NCI-H345 (cell line): ENCODE results near the gene LPAR6.

ENCODE experiments used
- DNase-seq: peaks from one replicate; lab custom pipeline; 2025; lab: John Stamatoyannopoulos, UW

LPAR6 gene

DNA sequence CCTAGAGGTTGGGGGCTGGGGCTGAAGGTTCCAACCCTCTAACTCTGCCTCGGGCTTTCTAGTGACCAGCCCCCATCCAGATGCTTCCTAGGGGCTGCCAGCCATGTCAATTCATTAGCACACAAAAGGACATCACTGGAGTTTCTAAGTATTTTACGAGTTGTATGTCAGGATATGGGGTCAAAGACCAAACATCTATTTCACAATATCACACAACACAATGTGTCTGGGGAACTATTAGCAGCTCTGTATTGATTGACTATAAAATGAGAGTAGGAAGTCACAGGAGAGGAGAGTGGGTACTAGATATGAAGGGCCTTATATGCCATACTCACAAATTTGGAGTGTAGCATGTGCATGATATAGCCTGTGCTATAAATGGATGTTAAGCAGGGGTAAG, 42.1 kb downstream of the LPAR6 start:
- no peak for DNase-seq

DNA sequence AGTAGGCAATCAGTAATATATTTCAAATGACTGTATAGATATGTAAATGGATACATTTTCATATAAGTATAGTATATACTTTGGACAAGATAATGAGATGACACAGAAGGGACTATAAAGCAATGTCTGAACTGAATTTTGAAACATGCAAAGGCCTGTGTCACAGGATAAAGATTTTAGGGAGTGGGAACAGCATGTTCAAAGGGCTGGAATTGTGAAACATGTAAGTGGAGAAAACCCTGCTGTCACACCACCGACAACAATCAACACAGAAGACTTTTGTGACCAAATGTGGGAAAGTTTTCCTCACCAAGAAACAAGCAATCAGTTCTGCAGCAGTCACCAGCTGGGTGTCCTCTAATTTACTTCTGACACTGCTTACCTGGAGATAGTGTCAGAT, 42.9 kb downstream of the LPAR6 start:
- no peak for DNase-seq
